Dermis microvascular lymphatic vessel endothelial cell (primary cell): ENCODE measurements around the gene RPTOR. TPM values are rescaled to one million over a fixed set of nuclear protein-coding genes. Genes with fewer than 3 reads are reported as not detected.
A peak's percentile ranks its signal among the peaks of the same experiment; 100 is the strongest.
"Not testable (repeated sequence)": the region's sequence is repeated elsewhere in the genome, so short reads cannot be mapped to it uniquely, and the experiment has no call there.

Experiments
- DNase-seq, 2 donors: peaks; one replicate each; pipeline versions ENCODE4 v3.0.0 to v3.0.0-alpha.2; 2010; ENCODE audit warnings: low read depth in 2 of 2
- total RNA-seq: library from RNA; depleted of rRNA; stranded (reverse); fragments of >200 nt; gene quantifications from 2 replicates; pipeline ENCODE4 v1.2.1, GENCODE V29; 2014

The RPTOR gene
- total RNA-seq, 1 donor from 2014 or later, result 10.5 TPM

DNA sequence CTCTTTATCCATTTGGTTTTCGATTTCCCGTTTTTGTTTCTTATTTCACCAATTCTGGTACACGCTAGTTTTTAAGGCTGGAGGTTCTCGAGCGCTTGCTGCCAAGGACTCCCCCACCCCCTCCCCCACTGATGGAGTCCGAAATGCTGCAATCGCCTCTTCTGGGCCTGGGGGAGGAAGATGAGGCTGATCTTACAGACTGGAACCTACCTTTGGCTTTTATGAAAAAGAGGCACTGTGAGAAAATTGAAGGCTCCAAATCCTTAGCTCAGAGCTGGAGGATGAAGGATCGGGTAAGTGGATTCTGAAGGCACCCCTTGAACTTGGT is 825 bp downstream of the RPTOR start:
- no peak for DNase-seq

DNA sequence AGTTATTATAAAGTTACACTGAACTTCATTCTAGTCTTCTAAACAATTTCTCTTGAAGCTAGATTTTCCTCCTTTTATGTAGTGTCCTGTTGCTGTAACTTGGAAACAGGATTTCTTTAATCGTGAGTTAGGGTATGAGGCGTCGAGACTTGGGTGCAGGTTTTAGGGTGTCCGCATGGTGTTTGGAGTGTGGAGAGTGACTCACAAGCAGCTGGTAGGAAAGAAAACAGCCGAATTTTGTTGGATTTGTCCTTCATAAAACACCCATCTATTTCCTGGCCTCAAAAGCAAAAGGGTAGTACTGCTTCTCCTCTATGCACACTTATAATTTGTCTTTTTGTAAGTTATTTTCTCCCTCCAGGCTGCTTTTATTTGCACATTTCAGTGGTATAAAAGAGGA is 1.6 kb downstream of the RPTOR start:
- no peak for DNase-seq

DNA sequence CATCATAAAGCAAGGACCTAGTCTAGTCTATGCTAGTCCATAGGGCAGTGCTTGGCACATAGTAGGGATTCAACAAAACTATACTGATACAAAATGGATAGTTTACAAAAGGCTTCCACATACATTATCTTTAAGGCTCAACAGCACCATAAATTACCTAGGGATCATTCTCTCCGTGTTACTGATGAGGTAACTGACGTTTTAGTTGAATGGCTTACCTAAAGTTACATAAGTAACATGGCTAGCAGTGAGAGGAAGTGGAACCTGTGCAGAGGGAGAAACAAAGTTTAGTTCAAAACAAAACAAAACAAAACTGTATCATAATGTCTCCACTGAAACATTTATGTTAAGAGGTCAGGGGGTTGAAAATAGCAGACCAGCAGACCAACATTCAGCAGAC is 7.9 kb downstream of the RPTOR start:
- no peak for DNase-seq

DNA sequence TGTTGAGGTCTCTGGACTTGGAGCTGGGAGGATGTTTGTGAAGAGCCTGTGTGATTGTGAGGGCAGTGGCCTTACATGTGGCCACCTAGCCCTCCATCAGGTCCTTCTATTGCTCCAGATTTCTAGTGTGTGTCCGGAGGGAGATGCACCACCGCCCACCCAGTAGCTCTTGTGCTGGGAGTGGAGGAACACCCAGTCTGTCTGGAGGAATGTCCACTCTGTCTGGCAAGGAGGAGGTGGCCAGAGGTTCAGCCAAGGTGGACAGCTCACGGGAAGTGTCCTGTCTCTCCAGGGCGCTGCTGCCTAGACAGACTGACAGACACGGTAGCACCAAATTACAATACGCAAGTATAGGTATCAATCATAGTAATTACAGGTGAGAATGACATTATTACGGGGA is 10.6 kb downstream of the RPTOR start:
- DNase-seq, result no peak

DNA sequence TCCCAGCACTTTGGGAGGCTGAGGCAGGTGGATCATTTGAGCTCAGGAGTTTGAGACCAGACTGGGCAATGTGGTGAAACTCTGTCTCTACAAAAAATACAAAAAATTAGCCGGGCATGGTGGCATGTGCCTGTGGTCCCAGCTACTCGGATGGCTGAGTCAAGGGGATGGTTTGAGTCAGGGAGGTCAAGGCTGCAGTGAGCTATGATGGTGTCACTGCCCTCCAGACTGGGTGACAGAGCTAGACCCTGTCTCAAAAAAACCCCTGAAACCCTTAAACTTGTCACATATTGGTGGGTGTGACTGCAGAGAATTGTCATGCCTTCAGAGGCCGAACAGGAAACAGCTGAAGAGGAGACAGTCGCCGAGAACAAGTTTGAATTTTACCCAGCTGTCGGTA is 13.4 kb downstream of the RPTOR start:
- DNase-seq, result no peak

DNA sequence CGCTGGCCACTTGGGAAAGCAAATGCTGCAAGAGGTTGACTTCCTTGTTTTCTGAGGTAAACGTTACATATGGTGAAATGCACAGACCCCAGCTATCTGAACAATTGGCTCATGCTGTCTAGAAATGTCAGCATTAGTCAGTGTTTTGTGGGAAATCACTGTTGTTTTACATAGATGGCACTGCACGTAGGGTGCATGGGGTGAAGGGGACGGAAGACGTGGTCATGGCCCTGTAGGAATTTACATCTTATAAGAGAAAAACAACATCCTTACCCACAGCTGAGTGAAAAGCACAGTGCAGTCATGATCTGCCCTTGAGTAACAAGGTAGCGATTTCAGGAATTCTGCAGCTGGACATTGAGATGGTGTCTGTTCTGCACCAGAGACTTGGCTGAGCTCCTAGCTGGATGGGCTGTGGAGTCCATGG is 15.2 kb downstream of the RPTOR start:
- no peak for DNase-seq

DNA sequence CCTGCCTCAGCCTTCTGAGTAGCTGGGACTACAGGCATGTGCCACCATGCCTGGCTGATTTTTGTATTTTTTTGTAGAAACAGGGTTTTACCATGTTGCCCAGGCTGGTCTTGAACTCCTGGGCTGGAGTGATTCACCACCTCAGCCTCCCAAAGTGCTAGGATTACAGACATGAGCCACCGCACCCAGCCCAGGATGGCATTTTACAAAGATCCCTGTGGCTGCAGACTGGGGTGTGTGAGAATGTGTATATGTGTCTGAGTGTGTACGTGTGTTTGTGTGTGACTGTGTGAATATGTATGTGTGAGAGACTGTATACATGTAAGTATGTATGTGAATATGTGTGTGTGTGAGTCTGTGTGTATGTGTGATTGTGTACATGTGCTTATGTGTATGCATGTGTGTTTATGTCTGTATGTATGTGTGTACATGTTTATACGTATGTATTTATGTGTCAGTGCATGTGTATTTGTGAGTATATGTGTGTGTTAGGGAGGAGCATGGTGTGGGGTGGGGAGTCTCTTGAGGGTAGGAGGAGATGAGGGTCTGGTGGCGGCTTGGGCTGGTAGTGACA is 17.0 kb downstream of the RPTOR start:
- no peak for DNase-seq

DNA sequence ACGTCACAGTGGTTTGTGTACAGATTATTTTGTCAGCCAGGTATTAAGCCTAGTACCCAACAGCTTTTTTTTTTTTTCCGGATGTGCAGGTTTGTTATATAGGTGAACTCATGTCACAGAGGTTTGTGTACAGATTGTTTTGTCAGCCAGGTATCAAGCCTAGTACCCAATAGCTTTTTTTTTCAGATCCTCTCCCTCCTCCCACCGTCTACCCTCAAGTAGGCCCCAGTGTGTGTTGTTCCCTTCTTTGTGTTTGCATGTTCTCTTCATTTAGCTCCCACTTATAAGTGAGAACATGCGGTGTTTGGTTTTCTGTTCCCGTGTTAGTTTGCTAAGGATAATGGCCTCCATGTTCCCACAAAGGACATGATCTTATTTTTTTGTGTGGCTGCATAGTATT is 19.9 kb downstream of the RPTOR start:
- no peak for DNase-seq

DNA sequence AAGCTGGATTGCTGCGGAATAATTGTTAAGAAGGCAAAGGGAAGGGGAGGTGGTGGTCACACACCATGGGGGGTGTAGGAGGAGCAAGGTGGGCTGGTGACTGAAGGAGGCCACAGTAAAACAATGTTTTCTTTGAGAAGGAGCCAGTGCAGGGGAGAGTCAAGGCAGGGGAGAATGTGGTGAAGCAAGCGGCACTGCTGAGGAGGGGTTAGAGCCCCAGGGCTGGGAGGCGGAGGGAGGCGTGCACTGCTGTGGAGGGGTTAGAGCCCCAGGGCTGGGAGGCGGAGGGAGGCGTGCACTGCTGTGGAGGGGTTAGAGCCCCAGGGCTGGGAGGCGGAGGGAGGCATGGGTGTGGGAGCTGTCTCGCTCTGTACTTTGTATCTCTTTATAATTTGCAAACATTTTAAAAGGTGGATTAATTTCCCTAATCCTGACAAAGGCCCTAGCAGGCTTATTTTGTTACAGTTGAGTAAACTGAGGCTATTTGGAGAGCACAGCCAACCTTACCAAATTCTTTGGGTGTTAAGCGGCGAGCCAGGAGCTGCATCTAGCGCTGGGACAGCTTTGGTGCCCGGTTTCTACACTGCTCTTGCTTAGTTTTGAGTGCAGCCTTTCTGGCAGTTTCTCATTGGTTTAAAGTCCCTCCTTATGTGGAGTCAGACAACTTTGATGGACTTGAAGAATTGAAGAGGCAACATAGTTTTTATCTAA is 20.9 kb downstream of the RPTOR start:
- no peak for DNase-seq

DNA sequence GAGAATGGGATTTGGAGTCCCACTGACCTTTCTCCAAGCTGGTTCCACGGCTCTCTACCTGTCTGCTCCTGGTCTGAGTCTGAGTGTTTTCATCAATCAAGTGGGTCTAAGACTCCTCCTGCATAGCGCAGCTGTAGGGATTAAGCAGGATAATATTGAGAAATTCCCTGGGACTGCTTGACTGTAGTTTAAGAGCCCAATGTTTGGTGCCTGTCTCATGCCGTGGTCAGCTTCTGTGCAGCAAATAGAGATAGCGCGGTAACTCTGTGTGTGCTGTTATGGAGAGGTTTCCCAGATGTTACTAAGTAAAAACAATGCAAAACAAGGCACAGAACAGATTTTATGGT is 21.4 kb downstream of the RPTOR start:
- DNase-seq, result no peak

DNA sequence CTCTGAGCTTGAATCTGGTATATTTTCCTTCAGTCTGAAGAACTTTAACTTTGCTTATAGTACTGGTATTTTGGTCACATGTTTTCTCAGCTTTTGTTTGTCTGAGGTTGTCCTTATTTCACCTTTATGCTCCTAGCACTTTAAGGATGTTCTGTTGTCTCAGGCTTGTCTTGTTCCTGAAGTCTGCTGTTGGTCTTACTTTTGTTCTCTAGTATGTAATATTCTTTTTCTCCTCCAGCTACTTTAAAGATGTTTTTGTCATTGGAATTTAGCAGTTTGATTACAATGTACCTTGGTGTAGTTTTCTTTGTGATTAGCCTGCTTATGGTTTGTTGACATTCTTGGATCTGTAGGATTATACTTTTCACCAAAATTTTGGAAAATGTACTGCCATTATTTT is 23.6 kb downstream of the RPTOR start:
- DNase-seq, result no peak

DNA sequence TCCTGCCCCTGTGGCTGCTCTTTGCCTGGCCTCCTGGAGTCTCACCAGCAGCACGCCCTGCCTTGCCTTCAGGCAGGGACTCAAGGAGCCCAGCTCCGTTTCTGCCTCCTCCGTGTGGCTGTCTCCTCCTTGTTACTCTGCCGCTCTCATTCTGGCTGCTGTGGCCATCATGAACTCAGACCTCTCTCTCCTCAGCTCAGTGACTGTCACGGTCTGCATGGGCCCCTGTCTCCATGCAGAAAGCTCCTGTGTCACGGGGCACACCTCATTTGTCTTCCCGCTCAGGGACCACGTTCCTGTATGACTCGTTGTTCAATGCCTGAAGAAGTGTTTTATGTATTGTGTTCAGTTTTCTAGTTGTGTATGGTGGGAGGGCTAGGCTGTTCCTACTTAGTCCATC is 25.3 kb downstream of the RPTOR start:
- DNase-seq, result no peak

DNA sequence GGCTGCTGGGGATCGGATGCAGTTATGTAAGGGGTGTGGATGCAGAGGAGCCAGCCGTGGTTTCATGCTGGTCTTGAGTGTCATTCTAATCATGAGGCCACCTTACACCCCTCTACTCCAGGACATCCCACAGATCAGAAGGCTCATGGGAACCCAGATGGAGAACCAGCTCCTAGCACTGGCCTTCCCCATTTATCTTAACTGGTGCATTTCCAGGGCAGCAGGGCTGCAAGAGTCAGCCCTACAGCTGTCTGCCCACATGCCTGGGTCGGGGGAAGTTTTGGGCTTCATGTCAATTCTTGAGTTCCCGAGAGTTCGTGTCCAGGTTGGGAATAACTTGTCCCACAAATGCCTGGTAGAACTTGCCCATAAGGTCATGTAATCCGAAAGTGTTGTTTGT is 29.1 kb downstream of the RPTOR start:
- DNase-seq, result no peak

DNA sequence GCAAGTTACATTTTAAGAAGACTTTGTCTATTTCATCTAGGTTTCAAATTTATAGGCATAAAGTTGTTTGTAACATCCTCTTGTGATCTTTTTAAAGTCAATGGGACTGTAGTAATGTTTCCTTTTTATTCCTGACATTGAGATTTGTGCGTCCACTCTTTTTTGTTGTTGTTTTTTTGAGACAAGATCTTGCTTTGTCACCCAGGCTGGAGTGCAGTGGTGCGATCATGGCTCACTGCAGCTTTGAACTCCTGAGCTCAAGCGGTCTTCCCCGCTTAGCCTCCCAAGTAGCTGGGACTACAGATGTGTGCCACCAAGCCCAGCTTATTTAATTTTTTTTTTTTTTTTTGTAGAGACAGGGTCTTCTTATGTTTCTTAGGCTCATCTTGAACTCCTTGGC is 29.9 kb downstream of the RPTOR start:
- DNase-seq, result no peak

DNA sequence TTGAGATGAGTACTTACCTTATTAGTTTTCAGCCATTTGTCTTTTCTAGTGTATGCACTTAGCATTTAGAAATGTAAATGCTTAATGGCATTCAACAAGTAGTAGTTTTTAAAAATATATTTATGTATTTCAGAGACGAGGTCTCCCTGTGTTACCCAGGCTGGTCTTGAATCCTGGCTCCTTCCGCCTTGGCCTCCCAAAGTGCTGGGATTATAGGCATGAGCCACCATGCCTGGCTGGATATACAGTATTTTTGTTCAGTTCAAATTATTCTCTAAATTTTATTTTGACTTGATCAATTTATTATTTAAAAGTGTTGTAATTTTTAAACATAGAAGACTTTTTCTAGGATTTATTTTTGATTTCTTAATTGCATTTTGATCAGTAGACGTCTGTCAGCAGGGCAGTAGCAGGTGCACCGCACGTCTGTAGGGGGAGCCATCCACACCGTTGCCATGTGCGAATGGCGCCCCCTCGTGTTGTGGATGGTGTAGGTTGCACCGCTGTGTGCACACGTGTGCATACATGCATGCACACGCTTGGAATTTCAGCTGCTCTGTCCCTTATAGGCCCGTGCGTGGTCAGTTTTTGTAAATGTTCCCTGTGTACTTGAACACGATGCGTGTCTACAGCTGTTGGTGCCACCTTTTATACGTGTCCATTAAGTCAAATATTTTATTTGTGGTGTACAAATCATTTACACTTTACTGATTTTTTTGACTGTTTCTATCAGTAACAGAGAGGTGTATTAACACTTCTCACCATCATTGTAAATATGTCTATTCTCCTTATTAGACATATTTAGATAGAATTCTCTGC is 30.6 kb downstream of the RPTOR start:
- DNase-seq, result peak; percentile 83 to 92

DNA sequence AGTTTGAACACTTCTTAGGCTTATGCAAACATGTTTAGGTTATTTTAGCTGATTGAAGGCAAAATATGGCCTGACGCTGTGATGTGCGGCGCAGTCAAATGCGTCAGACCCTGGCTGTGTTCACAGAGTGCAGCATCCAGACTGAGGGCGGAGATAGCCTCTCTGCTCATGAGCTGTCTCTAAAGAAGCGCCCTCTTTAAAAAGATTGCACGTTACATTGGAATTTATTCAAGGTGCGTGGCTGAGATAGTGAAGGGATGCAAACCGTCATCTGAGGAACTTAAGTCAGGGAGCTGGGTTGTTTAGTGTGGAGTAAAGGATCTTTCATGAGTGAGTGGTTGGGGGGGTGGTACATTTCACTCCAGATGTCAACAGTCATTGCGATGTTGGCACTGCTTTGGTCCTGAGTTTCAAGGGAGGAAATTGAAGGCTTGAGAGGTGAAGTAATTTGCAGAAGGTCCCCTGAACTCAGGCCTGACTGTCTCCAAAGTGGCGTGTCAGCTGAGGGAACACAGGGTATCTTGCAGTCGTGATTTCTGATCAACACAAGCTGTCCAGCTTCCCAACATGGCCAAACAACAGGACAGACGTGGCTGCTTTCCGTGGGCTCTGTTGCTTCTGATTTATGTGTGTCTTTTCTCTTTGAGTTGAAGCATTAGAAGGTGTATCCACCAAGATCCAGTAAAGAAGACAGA is 33.4 kb downstream of the RPTOR start:
- DNase-seq, result no peak

DNA sequence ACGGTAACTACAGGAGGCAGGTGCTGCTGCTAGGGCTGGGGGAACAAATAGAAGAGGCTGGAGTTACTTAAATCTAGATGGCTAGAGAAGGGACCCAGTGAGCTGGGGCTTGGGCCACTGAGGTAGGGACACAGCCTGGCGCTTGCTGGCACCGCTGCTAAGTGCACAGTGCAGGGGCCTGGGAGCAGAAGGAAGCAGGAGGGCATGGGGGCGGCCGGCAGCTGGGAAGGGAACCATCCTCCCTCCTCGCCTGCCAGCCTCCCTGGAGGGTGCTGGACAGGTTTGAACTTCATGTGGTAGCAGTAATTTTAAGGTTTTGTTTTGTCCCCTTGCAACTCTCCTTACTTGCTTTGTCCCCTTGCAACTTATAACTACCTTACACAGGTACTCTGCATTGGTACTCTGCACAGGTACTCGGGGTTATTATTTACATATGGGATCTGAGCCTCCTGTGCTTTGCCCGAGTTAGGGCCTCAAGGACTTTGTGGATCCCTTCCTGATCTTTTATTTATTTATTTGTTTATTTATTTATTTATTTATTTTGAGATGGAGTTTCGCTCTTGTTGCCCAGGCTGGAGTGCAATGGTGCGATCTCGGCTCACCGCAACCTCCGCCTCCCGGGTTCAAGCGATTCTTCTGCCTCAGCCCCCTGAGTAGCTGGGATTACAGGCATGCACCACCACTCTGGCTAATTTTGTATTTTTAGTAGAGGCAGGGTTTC is 34.2 kb downstream of the RPTOR start:
- DNase-seq, result not testable (repeated sequence)

DNA sequence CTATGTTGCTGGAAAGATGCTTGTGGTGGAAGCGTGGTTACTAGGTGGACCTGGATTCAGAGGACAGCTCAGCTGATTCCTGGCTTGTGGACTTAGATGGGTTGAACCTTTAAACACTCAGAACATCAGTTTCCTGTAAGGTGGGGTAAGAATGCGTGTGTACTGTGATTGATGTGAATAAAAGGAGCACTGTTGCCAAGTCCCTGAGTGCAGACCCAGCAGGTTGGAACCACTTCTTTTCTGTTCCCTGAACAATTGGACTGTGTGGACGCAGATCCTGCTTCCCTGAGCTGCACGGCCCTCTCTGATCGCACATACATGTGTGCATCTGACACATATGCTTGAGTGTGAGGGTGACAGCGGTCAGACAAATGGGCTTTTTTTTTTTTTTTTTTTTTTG is 37.5 kb downstream of the RPTOR start:
- peak in 1 of 2 donors; percentile 18 for DNase-seq

DNA sequence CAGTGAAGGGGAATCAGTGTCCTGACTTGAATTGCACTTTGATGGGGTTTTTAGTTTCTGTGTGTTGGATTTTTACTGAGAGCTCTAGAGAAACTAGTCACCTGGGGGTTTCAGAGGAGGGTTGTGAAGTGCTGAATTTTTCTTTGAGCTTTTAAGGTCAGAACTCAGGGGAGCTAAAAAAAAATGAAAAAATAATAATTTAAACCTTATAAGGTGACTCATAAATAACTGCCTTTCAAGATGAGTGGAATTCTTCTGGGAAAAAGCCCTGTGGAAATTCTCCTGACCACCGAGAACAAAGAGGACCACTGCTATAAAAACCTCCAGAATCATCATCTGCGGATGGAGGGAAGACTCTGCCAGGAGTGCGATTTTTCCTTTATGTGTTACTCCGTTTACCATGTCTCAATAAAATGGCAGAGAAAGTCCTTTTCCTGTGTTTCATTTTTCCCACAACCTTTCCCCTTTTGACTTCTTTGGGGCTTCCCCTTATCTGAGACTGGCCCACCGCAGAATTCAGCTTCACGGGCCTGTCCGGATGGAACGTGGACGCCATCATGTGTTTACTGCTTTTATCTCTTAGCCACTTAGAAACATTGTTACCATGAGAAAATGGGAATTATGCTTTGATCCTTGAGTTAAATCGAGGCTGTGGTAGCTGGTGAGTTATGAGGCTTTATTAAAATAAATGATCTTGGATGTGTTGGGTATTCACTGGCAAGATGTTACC is 39.7 kb downstream of the RPTOR start:
- DNase-seq, result no peak

DNA sequence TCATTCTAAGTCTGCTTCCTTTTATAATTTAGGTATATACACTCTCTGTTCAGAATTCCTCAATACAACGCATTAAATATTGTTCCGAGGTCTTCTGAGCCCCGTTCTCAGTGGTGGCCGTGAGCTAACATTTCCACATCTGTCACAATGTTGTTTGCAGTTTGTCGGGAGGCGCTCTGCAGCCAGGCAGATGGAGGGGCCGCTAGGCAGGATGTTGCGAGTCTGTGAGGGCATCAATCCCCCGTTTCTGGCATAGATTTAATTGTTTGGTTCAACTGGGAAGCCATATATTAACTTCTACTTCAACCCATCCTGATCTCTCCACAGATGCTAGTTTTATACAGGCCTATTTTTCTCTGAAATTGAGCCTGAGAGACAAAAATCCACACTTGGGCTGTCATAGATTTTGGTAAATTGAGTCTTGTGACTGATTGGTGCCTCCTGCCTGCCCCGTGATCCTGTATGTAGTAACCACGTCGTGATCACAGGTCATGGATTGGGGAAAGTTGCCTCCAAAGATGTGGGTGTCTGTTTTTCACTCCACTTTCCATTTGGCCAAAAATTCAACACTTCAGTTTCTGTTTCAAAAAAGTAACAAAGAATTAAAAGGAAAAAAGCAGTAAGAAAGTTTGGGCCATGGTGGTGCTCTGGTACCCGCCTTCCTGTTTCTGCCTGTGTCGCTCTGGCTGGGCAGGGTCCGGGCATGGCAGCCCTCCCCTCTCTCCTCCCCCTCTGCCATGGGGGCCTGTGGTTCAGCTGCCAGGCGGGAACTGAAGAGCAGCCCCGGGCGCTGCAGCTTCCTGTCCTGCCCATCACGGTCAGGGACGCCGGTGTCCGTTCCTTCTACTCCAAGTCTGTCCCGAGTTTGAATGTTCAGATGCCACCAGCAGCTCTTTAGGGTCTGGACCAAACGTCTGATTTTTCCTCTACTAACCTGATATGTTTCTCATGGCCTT is 41.5 kb downstream of the RPTOR start:
- no peak for DNase-seq
